ENCODE measurements around the gene SSR3.

GRCh38 chr3:156497326-156497725 is 57.6 kb downstream of the SSR3 start:
- TF ChIP-seq CTCF (IDR thresholded peaks at IDR 0.05), result no peak
- no peak for TF ChIP-seq POLR2A (IDR thresholded peaks at IDR 0.05)
